K562 (cell line): ENCODE data around the gene SYPL2. TPM values are rescaled to one million over a fixed set of nuclear protein-coding genes. Genes with fewer than 3 reads are reported as not detected.

Experiments
- BRF1 ChIP-seq: IDR thresholded peaks from 3 replicates; pipeline ENCODE4 v1.6.1; 2011; ENCODE audit warnings: borderline replicate concordance, mild to moderate bottlenecking; ENCODE audit not compliant: insufficient read length; ENCODE audit errors: extremely low read depth
- ETV5 ChIP-seq: sonication (generic); formaldehyde crosslinking; IDR thresholded peaks from 2 replicates; pipeline ENCODE4 v1.4.0; 2020; ENCODE audit warnings: low read depth, mild to moderate bottlenecking, missing genetic modification reagents
- RERE ChIP-seq: sonication (generic); formaldehyde crosslinking; IDR thresholded peaks from 2 replicates; pipeline ENCODE4 v1.8.0; 2023; ENCODE audit warnings: missing genetic modification reagents, mild to moderate bottlenecking, borderline replicate concordance
- polyA plus RNA-seq, 8 experiments: library from polyadenylated mRNA; depleted of rRNA in 4 of 8; stranded (reverse) in 5 of 8; unstranded in 3 of 8; fragments of >200 nt; fragmentation: Nextera tagmentation in 2 of 8; fragmentation: Illumina TruSeq in 1 of 8; extraction: Ambion mirVana in 2 of 8; extraction: Trizol in 1 of 8; gene quantifications; 2 replicates each; pipeline versions ENCODE4 v1.2.1 to v1.2.3, GENCODE V29; 2011 to 2014; ENCODE audit warnings: inconsistent platforms in 1 of 8, missing spikeins in 1 of 8
- total RNA-seq, 7 experiments: library from RNA; depleted of rRNA in 6 of 7; stranded (reverse); fragments of >200 nt in 6 of 7; fragmentation: Illumina TruSeq in 2 of 7; extraction: Trizol in 2 of 7; gene quantifications; 2 replicates each; pipeline versions ENCODE4 v1.2.1 to v1.2.3, GENCODE V29; 2011 to 2021; ENCODE audit warnings: low replicate concordance in 1 of 7
- TF ChIP-seq, protein P1 (sequence below): sonication (generic); formaldehyde crosslinking; IDR thresholded peaks from 2 replicates; pipeline ENCODE4 v1.8.1; 2023; ENCODE audit warnings: missing genetic modification reagents, mild to moderate bottlenecking, borderline replicate concordance
- TF ChIP-seq, protein P2 (sequence below), 2 experiments: fragments of 450-650 bp; IDR thresholded peaks; 2 replicates each; pipeline ENCODE4 v1.6.1; 2018; ENCODE audit warnings: mild to moderate bottlenecking in 2 of 2, low read depth in 1 of 2; ENCODE audit not compliant: partially characterized antibody in 2 of 2
- TF ChIP-seq, protein P3 (sequence below): fragments of 250-450 bp; sonication (Bioruptor Pico); IDR thresholded peaks from 2 replicates; pipeline ENCODE4 v1.4.0; 2020; ENCODE audit warnings: mild to moderate bottlenecking, moderate library complexity, borderline replicate concordance

SYPL2 gene
- total and polyA plus RNA-seq, 9 of the 15 experiments (the other 6 are each of a cell fraction or from before 2014, with no cell fraction given): 0.03 to 0.20 (median 0.07) TPM; not detected in 2

GRCh38 chr1:109483672-109484518 is 17.5 kb downstream of the SYPL2 start, which contains the start of gene ATXN7L2 (continued):
- TF ChIP-seq RERE: no peak
- TF ChIP-seq, protein P1, sequence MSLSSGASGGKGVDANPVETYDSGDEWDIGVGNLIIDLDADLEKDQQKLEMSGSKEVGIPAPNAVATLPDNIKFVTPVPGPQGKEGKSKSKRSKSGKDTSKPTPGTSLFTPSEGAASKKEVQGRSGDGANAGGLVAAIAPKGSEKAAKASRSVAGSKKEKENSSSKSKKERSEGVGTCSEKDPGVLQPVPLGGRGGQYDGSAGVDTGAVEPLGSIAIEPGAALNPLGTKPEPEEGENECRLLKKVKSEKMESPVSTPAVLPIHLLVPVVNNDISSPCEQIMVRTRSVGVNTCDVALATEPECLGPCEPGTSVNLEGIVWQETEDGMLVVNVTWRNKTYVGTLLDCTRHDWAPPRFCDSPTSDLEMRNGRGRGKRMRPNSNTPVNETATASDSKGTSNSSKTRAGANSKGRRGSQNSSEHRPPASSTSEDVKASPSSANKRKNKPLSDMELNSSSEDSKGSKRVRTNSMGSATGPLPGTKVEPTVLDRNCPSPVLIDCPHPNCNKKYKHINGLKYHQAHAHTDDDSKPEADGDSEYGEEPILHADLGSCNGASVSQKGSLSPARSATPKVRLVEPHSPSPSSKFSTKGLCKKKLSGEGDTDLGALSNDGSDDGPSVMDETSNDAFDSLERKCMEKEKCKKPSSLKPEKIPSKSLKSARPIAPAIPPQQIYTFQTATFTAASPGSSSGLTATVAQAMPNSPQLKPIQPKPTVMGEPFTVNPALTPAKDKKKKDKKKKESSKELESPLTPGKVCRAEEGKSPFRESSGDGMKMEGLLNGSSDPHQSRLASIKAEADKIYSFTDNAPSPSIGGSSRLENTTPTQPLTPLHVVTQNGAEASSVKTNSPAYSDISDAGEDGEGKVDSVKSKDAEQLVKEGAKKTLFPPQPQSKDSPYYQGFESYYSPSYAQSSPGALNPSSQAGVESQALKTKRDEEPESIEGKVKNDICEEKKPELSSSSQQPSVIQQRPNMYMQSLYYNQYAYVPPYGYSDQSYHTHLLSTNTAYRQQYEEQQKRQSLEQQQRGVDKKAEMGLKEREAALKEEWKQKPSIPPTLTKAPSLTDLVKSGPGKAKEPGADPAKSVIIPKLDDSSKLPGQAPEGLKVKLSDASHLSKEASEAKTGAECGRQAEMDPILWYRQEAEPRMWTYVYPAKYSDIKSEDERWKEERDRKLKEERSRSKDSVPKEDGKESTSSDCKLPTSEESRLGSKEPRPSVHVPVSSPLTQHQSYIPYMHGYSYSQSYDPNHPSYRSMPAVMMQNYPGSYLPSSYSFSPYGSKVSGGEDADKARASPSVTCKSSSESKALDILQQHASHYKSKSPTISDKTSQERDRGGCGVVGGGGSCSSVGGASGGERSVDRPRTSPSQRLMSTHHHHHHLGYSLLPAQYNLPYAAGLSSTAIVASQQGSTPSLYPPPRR: peak; percentile 97; the same call in 1 of the 2 replicates
- TF ChIP-seq BRF1: no peak
- TF ChIP-seq, protein P2, sequence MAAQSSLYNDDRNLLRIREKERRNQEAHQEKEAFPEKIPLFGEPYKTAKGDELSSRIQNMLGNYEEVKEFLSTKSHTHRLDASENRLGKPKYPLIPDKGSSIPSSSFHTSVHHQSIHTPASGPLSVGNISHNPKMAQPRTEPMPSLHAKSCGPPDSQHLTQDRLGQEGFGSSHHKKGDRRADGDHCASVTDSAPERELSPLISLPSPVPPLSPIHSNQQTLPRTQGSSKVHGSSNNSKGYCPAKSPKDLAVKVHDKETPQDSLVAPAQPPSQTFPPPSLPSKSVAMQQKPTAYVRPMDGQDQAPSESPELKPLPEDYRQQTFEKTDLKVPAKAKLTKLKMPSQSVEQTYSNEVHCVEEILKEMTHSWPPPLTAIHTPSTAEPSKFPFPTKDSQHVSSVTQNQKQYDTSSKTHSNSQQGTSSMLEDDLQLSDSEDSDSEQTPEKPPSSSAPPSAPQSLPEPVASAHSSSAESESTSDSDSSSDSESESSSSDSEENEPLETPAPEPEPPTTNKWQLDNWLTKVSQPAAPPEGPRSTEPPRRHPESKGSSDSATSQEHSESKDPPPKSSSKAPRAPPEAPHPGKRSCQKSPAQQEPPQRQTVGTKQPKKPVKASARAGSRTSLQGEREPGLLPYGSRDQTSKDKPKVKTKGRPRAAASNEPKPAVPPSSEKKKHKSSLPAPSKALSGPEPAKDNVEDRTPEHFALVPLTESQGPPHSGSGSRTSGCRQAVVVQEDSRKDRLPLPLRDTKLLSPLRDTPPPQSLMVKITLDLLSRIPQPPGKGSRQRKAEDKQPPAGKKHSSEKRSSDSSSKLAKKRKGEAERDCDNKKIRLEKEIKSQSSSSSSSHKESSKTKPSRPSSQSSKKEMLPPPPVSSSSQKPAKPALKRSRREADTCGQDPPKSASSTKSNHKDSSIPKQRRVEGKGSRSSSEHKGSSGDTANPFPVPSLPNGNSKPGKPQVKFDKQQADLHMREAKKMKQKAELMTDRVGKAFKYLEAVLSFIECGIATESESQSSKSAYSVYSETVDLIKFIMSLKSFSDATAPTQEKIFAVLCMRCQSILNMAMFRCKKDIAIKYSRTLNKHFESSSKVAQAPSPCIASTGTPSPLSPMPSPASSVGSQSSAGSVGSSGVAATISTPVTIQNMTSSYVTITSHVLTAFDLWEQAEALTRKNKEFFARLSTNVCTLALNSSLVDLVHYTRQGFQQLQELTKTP (IDR thresholded peaks at IDR 0.05; ENCODE audit: low read depth in 1 of 2, partially characterized antibody in 2 of 2): peak; percentile 68 to 94
- peak; percentile 63; the same call in 1 of the 2 replicates for TF ChIP-seq ETV5 (CRISPR knock-in tag)
- TF ChIP-seq, protein P3, sequence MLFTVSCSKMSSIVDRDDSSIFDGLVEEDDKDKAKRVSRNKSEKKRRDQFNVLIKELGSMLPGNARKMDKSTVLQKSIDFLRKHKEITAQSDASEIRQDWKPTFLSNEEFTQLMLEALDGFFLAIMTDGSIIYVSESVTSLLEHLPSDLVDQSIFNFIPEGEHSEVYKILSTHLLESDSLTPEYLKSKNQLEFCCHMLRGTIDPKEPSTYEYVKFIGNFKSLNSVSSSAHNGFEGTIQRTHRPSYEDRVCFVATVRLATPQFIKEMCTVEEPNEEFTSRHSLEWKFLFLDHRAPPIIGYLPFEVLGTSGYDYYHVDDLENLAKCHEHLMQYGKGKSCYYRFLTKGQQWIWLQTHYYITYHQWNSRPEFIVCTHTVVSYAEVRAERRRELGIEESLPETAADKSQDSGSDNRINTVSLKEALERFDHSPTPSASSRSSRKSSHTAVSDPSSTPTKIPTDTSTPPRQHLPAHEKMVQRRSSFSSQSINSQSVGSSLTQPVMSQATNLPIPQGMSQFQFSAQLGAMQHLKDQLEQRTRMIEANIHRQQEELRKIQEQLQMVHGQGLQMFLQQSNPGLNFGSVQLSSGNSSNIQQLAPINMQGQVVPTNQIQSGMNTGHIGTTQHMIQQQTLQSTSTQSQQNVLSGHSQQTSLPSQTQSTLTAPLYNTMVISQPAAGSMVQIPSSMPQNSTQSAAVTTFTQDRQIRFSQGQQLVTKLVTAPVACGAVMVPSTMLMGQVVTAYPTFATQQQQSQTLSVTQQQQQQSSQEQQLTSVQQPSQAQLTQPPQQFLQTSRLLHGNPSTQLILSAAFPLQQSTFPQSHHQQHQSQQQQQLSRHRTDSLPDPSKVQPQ (CRISPR knock-in tag): no peak
